NT2/D1 (cell line): ENCODE results near the gene PDK2.

Experiments used
- SUZ12 ChIP-seq: IDR thresholded peaks from 2 replicates; pipeline ENCODE4 v1.6.1; 2011; ENCODE audit not compliant: insufficient read length, insufficient read depth; ENCODE audit errors: extremely low read depth
- YY1 ChIP-seq: IDR thresholded peaks from 2 replicates; pipeline ENCODE4 v1.6.1; 2011; ENCODE audit not compliant: insufficient read length, insufficient read depth
- ZNF274 ChIP-seq: IDR thresholded peaks from 2 replicates; pipeline ENCODE4 v1.6.1; 2011; ENCODE audit warnings: mild to moderate bottlenecking, low read depth, low read length

DNA sequence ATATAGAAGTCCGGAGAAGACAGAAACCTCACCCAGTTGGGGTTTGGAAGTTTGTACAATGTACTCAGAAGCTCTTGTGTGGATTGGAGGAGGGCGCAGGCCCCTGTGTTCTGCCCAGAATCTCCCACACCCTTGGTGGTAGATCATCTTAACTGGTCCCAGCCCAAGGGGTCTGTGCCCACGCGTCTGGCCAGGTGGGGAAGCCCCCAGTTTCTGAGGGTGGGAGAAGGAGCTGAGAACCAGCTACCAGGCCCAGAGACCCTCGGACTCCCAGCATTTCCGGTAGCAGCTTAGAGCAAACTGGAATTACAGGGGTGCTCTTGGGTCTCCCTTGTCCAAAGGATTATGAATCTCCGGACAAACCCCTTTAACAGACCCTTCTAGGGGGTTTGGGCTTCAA, 57.6 kb downstream of the PDK2 start:
- TF ChIP-seq ZNF274 (no peak), YY1 (no peak), SUZ12 (no peak)
